GM12875 (cell line): ENCODE results near the gene NCBP3.

ENCODE experiments used
- H3K4me3 ChIP-seq: one replicate; pipeline ENCODE4 v1.5.1; 2011; ENCODE audit warnings: low read depth, low read length, control low read depth
- TF ChIP-seq, protein P1 (sequence below): IDR thresholded peaks from 2 replicates; pipeline ENCODE4 v1.5.1; 2011; ENCODE audit warnings: low read depth, mild to moderate bottlenecking, control low read depth, inconsistent platforms, low read length, moderate library complexity, borderline replicate concordance; ENCODE audit not compliant: insufficient read depth

NCBP3 gene, protein sequence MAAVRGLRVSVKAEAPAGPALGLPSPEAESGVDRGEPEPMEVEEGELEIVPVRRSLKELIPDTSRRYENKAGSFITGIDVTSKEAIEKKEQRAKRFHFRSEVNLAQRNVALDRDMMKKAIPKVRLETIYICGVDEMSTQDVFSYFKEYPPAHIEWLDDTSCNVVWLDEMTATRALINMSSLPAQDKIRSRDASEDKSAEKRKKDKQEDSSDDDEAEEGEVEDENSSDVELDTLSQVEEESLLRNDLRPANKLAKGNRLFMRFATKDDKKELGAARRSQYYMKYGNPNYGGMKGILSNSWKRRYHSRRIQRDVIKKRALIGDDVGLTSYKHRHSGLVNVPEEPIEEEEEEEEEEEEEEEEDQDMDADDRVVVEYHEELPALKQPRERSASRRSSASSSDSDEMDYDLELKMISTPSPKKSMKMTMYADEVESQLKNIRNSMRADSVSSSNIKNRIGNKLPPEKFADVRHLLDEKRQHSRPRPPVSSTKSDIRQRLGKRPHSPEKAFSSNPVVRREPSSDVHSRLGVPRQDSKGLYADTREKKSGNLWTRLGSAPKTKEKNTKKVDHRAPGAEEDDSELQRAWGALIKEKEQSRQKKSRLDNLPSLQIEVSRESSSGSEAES

DNA sequence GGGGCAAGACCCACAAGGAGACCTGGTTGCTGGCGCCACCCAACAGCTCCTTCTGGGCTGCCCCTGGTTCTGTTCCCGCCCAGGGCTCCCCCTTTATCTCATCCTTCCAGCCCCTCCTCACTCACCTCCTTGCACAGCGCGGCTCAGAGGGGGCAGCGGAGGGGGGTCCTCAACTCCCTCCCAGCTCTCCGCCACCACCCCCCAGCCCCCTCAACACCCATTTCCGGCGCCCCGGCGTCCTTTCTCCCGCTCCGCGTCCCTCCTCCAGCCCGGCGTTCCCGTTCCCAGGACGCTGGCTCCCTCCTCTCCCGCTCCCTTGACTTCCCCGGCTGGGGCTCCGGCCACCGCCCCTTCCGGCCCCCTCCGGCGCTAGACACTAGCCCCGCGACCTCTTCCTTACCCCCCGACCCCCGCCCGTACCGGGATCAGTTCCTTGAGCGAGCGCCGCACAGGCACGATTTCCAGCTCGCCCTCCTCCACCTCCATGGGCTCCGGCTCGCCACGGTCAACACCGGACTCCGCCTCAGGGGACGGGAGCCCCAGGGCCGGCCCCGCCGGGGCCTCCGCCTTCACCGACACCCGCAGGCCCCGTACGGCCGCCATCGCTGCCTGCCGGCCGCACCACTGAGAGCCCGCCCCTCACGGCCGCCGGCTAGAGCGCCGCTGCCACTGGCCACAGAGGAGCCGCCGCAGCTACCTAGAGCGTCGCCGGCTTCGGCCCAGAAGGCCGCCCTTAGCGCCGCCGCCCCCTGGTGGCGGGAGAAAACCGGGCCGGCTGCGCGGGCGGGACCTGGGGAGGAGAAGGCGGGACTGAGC lies at the start of gene NCBP3:
Gene NCBP3 (minus strand): TSS at position 626 of the 816 bp plus-strand sequence. CDS start 23 bp downstream, at position 603.
- TF ChIP-seq, protein P1, sequence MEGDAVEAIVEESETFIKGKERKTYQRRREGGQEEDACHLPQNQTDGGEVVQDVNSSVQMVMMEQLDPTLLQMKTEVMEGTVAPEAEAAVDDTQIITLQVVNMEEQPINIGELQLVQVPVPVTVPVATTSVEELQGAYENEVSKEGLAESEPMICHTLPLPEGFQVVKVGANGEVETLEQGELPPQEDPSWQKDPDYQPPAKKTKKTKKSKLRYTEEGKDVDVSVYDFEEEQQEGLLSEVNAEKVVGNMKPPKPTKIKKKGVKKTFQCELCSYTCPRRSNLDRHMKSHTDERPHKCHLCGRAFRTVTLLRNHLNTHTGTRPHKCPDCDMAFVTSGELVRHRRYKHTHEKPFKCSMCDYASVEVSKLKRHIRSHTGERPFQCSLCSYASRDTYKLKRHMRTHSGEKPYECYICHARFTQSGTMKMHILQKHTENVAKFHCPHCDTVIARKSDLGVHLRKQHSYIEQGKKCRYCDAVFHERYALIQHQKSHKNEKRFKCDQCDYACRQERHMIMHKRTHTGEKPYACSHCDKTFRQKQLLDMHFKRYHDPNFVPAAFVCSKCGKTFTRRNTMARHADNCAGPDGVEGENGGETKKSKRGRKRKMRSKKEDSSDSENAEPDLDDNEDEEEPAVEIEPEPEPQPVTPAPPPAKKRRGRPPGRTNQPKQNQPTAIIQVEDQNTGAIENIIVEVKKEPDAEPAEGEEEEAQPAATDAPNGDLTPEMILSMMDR = peak; percentile 97
- peak within 1 kb of the TSS; percentile 95 for H3K4me3 ChIP-seq

DNA sequence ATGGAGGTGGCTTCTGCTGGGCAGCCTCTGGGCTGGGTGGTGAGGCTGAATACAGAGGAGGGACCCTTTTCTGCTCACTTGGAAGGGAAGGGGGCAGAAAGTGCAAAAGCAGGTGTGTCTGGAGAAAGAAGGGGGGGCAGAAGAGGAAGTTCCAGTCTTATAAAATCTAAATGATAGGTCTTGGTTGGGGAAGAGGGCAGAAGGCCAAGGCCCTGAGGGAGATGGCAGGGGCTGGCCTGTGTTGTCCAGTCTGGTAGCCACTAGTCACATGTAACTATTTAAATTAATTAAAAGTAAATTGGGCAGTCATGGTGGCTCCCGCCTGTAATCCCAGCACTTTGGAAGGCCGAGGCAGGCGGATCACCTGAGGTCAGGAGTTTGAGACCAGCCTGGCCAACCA lies 49.3 kb upstream of the NCBP3 start:
- TF ChIP-seq, protein P1 = no peak
- no peak overlapping the region for H3K4me3 ChIP-seq

DNA sequence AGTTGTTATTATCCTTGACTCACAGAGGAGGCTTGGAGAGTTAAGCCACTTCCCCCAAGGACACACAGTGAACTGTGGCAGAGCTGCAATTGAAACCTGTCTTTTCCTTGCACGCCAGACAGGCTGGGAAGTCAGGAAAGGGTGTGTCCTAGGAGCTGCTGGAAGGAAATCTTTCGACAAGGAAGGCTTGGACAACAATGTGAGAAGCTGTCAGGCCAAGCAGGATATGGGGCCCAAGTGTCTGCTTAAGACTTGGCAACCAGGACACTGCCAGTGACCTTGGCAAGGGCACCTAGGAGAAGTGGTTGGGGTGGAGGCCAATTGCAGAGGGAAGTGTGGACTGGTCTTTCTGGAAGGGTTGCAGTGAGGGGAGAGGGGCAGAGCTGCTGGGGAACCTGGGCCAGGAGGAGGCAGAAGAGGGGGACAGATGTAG lies 48.9 kb upstream of the NCBP3 start:
- TF ChIP-seq, protein P1 = no peak

DNA sequence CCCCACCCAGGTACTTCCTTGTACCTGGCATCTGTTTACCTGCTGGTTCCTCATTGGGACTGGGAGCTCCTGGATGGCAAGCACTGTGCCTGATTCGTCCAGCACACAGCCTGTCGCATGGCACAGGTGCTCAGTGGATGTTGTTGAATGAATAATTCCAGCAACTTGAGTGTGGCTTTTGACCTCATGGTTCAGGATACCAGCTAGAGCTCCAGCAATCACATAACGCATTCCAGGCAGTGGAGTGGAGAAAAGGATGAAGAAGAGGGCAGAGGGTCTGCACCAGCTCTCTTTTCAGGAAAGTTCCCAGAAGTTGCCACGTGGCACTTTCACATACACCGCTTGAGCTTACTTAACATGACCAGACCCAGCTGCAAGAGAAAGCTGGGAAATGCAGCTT lies 48.1 kb upstream of the NCBP3 start:
- H3K4me3 ChIP-seq = no peak overlapping the region
- TF ChIP-seq, protein P1 = no peak

More for the DNA sequence above, 48.9 kb upstream of the NCBP3 start:
- H3K4me3 ChIP-seq = no peak overlapping the region

DNA sequence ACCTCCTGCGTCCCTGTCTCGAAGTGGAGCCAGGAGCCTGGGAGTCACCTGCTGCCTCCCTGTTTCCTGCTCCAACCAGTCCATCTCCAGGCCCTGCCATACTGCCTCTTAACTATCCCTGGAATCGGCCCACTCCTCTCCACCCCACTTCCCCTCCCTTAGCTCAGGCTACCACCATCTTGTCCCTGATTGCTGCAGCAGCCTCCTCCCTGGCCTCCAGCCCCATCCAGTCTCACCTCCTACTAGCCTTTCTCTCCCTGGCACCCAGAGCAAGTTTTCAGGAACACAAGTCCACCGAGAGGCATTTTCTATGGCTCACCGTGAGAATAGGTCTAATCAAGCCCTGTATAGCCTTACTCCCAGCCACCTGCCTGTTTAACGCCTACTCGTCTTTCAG lies 47.7 kb upstream of the NCBP3 start:
- H3K4me3 ChIP-seq = no peak overlapping the region
- TF ChIP-seq, protein P1 = no peak

DNA sequence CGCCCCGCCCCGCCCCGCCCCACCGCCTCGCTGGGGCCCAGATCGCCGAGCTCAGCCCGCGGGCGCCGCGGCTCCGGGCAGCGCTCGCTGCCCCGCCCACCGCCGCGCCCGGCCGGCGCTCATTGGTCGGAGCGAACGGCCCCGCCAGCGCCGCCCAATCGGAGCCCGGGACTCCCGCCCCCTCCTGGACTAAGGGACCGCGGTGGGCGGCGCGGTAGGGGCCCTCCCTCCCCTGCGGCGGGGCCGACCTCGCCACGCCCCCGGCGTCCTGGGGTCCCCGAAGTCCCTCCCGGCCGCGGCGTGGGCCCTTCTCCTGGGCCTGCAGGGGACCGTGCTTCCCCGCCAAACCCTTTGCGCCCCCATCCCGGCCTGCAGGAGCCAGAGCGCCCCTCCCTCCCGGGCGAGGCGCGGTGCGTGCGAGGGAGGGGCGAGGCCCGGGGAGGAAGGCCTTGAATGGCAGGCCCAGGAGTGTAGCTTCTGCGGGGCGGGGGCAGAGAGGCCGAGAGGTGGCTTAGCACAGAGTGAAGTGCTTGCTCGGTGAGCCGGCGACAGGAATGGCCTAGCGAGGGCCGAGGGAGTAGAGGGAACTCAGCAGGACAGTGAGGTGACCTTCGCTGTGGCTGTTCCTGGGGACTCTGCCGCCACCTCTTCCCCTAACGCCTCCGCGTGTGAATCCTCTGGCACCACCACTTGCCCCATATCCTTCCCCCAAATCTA lies 47.1 kb upstream of the NCBP3 start, which contains the start of gene CAMKK1:
Gene CAMKK1 (minus strand): TSS at position 51 of the 717 bp plus-strand sequence. CDS start 7,366 bp downstream, outside the sequence.
- H3K4me3 ChIP-seq = peak within 1 kb of the TSS; percentile 61
- TF ChIP-seq, protein P1 = no peak
